Lower leg skin (tissue), 4 donors: Measurements from ENCODE around the gene DCN. TPM values are rescaled to one million over a fixed set of nuclear protein-coding genes. Genes with fewer than 3 reads are reported as not detected.
"Not testable (repeated sequence)": the region's sequence is repeated elsewhere in the genome, so short reads cannot be mapped to it uniquely, and the experiment has no call there.

Experiments used
- DNase-seq, 2 donors: peaks; one replicate each; pipeline ENCODE4 v3.0.0-alpha.2; 2019; ENCODE audit warnings: low spot score in 2 of 2
- H3K4me3 ChIP-seq: fragments of 200-600 bp; sonication (generic); 2 replicates; pipeline ENCODE4 v1.5.1; 2017; ENCODE audit warnings: mild to moderate bottlenecking, low read depth; ENCODE audit not compliant: poor library complexity, severe bottlenecking
- CTCF ChIP-seq, 3 donors: fragments of 450-650 bp; IDR thresholded peaks; one replicate each; pipeline ENCODE4 v1.5.1; 2016; ENCODE audit warnings: antibody characterized with exemption in 3 of 3, mild to moderate bottlenecking in 3 of 3, moderate library complexity in 2 of 3
- POLR2A ChIP-seq, 2 donors: fragments of 450-650 bp; IDR thresholded peaks; one replicate each; pipeline ENCODE4 v1.6.1; 2016 to 2017; ENCODE audit warnings: antibody characterized with exemption in 2 of 2, mild to moderate bottlenecking in 1 of 2, moderate library complexity in 1 of 2
- WGBS, 2 donors: methylation state at CpG; one replicate each; pipeline ENCODE4 v1.1.5; 2018; 5-methylcytosine and 5-hydroxymethylcytosine counted together
- intact Hi-C: fragments of 100-400 bp; cut with DNase I; formaldehyde crosslinking; loops from one replicate; pipeline ENCODE4 v1.15.0; 2023; ENCODE audit warnings: low total_unique reads
- total RNA-seq, 4 donors: library from RNA; depleted of rRNA; stranded (reverse); fragments of >200 nt; gene quantifications; one replicate each; pipeline ENCODE4 v1.1.0, GENCODE V29; 2016

The DCN gene
- total RNA-seq, 4 donors from 2014 or later, result 497 to 1,618 (median 522) TPM

- WGBS, 2 donors, result 79 to 86% methylated on average over 2 of the region's 2 CpGs
- no peak for DNase-seq
Measured at GRCh38 chr12:91210618-91211017, 28.0 kb upstream of the DCN start.

GRCh38 chr12:91210144-91210543, 27.5 kb upstream of the DCN start:
- no peak for TF ChIP-seq POLR2A (IDR thresholded peaks at IDR 0.05)
- no peak for TF ChIP-seq CTCF (IDR thresholded peaks at IDR 0.05)
- H3K4me3 ChIP-seq, result no peak overlapping the region
- intact Hi-C loops, result no loop called here
- DNase-seq, result no peak

More at GRCh38 chr12:91210618-91211017, 28.0 kb upstream of the DCN start:
- TF ChIP-seq CTCF (IDR thresholded peaks at IDR 0.05) (no peak), POLR2A (IDR thresholded peaks at IDR 0.05) (no peak)
- intact Hi-C loops, result no loop called here
- no peak overlapping the region for H3K4me3 ChIP-seq

- H3K4me3 ChIP-seq, intact Hi-C loops, DNase-seq: not testable (repeated sequence)
Measured at GRCh38 chr12:91207301-91207700, 24.7 kb upstream of the DCN start.

GRCh38 chr12:91205811-91206210, 23.2 kb upstream of the DCN start:
- no peak for DNase-seq
- H3K4me3 ChIP-seq, result no peak overlapping the region
- TF ChIP-seq CTCF (IDR thresholded peaks at IDR 0.05), result no peak
- no peak for TF ChIP-seq POLR2A (IDR thresholded peaks at IDR 0.05)
- WGBS, 2 donors, result 75 to 79% methylated on average over 1 of the region's 1 CpG
- intact Hi-C loops, result no loop called here

GRCh38 chr12:91204421-91204820, 21.8 kb upstream of the DCN start:
- WGBS, 2 donors, result 80 to 81% methylated on average over 4 of the region's 4 CpGs

GRCh38 chr12:91203610-91204009, 21.0 kb upstream of the DCN start:
- intact Hi-C loops, result no loop called here
- TF ChIP-seq CTCF (IDR thresholded peaks at IDR 0.05) (no peak), POLR2A (IDR thresholded peaks at IDR 0.05) (no peak)
- H3K4me3 ChIP-seq, result no peak overlapping the region
- no peak for DNase-seq
- WGBS, 2 donors, result 43 to 70% methylated on average over 3 of the region's 3 CpGs

More at GRCh38 chr12:91204421-91204820, 21.8 kb upstream of the DCN start:
- no peak for DNase-seq
- intact Hi-C loops, result no loop called here
- TF ChIP-seq POLR2A (IDR thresholded peaks at IDR 0.05) (no peak), CTCF (IDR thresholded peaks at IDR 0.05) (no peak)
- H3K4me3 ChIP-seq, result no peak overlapping the region
